Activated CD4-positive, CD25-positive, alpha-beta regulatory T cell treated with anti-CD3 and anti-CD28 coated beads, Interleukin-2, amount 50 U/mL, for 72 hours (primary cell): ENCODE data around the gene CUX1.
"Not testable (repeated sequence)": the region's sequence is repeated elsewhere in the genome, so short reads cannot be mapped to it uniquely, and the experiment has no call there.

ENCODE experiments used
- DNase-seq: peaks from one replicate; pipeline ENCODE4 v3.0.0; 2021

The CUX1 gene

DNA sequence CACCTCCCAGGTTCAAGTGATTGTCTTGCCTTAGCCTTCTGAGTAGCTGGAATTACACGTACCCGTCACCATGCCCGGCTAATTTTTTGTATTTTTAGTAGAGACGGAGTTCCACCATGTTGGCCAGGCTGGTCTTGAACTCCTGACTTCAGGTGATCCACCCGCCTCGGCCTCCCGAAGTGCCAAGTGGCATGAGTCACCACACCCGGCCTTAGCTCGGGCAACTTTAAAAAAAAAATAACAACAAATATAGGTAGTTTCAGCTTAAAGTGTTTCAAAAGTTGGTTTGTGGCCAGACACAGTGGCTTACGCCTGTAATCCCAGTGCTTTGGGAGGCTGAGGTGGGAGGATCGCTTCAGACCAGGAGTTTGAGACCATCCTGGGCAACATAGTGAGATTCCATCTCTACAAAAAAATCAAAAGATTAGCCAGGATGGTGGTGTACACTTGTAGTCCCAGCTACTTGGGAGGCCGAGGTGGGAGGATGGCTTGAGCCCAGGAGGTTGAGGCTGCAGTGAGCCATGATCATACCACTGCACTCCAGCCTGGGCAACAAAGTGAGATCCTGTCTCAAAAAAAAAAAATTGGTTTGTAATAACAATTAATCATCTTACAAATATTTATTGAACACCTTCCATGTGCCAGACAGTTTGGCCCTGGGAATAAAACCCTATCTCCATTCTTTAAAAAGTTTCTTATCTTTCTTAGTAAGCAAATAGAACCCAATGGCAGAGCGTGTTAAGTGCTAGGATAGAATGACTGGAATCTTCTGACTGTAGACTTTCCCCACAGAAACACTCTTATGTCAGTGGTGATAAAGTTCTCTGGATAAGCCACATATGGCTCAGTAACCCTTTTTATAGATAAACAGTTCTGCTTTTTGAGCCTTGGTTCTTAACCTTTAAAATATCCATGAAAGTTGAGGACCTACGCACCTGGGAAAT is 104.4 kb downstream of the CUX1 start:
- not testable (repeated sequence) for DNase-seq

DNA sequence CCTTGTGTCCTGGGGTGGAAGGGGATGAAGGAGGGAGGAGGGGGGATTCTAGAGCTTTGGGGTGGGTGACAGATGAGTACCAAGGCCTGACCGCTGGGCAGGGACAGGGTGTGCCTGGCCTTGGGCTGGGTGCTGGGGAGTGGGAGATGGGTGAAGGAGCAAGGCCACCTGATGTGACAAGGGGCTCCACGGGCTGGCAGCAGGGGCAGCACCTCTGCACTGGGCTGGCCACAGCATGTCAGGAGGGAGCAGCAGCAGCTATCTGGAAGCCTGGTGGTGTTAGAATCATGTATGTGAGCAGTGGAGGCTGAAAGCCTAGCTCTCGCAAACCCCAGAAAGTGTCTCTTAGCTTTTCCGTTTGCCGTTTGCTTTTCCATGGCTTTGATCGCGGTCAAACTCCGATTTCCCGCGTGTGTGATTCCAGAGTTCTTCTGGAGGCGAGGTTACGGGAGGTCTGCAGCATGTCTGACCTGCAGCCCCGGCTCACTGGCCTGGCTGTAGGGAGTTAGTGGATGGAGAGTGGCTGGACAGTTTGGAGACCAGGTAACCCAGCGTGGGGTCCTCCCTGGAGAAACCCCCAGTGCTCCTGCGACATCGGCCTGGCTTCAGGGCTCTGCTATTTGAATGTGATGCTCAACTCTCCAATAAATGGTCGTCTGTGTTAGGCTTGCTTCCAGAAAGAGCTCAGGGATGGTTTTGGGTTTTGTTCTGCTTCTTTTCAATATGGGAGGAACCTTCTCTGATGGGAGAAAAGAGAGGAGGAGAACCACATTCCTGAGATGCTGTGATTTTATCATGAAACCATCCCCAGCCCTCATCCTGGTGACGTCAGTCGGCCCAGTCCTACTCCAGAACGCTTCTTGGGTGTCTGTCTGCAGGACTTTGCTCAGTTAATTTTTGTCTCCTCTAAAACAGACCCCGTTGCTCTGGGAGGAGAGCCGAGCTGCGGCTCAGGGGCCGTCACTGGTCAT is 105.5 kb downstream of the CUX1 start:
- no peak for DNase-seq

DNA sequence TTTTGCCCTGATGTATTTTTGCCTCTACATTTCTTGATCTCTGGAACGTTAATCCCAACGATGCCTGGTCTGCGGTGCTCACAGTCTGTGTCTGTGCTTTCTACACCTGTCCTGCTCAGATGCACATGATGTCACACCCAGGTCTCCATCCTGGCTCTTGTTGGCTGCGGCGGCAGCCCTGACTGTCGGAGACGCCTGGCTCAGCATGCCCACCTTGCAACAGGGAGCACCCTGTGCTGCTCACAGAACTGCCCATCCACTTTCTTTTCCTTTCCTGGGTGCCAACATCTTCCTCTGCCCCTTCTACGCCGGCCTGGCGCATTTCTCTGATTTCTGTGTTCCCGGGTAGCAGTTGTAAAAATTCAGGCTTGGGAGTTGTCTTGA is 106.2 kb downstream of the CUX1 start:
- no peak for DNase-seq

DNA sequence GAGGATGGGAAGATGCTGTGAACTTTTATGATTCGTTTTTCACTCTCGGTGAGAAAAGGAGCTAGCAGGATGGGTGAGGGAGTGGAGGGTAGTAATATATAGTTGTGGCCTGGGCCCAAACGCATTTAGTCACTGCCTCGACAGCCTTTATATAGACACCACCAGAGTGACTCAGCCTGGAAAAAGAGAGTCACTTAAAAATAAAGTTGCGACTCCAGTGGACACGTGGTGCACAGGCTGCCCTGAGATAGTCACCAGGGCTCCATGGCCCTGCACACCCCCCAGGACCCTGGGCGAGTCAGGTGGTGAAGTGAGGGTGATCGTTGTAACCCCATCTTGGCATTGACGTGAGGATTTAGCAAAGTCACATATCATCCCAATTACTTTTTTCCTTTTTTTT is 106.7 kb downstream of the CUX1 start:
- DNase-seq, result no peak

DNA sequence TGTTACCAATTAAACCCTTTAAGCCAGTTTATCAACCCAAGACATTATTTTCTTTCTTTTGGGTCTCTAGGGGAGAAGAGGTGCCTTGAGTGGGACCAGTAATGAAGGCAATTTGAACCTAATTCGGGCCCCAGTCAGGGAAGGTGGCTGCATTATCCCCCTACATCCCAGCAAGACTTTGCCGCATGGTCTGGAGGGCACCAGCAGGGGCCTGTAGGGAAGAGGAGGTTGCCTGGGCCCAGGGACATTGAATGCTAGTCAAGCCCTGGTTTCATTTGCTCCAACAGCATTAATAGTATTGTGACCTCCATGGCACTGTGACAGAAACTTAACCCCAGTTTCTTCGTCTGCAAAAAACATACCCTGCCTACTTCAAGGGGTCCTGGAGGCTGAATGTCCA is 108.8 kb downstream of the CUX1 start:
- no peak for DNase-seq

DNA sequence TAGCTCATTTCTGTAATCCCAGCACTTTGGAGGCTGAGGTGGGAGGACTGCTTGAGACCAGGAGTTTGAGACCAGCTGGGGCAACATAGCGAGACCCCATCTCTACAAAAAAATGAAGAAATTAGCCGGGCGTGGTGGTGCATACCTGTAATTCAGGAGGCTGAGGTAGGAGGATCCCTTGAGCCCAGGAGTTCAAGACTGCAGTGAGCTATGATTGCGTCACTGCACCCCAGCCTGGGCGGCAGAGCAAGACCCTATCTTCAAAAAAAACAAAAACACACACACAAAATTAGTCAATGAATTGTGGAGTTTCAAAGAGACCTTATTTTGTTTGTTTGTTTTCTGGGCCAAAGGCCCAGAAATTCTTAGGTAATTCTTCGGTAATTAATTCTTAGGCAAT is 110.0 kb downstream of the CUX1 start:
- DNase-seq, result no peak

DNA sequence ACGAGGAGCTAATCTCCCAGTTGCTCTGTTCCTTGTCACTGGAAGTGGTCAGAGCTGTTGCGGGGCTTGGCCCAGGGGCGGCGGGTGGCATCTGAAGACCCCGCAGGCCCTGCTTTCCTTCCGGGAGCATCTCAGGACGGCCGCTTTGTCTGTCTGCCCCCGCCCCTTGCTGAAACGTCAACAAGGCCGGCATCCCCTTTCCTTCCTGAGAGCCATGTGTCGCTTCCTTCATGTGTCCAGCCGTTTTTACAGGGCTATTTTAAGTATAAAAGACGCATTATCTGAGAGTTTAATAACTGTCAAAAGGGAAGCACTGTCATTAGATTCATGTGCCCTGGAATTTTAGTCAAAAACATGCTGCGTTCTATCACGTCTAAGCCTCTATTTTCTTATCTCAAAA is 110.4 kb downstream of the CUX1 start:
- DNase-seq, result no peak

DNA sequence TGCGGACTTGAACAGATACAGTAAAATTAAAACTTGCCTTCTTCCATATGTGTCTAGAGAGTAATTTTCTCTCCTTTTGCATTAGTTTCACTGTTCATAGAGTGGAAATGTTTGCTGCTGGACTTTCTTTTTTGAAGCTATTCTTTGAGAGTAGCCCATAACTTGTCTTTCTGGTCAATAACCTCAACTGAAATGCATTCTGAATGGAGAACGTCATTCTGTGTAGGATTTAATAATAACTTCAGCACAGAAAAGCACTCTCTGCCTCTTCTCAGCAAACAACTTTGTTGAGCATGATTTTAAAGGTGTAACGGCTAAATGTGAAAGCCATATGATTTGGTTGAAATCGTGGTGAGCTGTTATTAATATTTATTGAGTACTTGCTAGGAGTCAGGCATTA is 111.8 kb downstream of the CUX1 start:
- no peak for DNase-seq

DNA sequence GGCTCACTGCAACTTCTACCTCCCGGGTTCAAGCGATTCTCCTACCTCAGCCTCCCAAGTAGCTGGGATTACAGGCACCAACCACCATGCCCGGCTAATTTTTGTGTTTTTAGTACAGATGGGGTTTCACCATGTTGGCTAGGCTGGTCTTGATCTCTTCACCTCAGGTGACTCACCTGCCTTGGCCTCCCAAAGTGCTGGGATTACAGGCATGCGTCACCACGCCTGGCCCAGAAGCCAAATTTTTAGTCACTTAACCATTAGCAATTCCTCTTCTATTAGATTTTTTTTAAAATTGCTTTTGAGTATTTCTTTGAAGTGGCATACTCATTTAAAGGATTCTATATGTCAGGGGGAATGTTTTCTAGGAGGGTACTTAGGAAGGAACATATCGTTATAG is 112.5 kb downstream of the CUX1 start:
- not testable (repeated sequence) for DNase-seq

DNA sequence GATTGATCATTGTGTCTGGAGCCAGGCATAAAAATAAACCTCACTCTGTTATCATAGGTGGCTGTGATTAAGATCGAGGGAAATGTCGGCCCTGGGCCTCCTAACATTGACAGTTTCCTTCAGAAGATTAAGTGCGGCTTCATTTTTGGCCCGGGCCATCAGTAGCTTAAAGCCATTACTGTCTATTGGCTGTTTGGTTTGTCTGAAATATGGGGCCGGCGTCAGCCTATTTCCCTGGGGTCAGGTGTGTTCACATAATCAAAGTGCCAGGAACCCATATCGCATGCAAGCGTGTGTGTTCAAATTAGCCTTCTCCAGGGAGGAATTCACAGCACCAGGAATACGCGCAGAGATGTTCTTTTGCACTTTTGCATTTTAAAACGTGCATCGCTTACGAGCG is 114.7 kb downstream of the CUX1 start:
- no peak for DNase-seq

DNA sequence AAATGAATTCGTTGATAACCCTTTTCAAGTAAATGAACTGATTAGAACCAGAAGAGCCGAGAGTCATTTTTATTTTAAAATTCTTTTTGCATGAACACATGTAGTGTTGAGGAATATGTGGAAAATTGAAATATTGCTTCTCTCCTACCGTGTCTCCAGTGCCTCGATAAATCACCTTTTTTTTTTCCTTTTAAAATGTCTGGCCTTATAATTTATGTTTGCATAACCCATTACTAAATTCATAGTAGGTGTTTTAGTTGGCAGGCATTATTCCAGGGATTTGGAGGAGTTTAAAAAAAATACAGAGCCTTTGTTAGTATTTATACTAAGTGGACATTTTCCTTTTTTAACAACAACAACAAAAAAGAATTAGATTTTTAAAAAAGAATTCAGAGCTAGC is 115.6 kb downstream of the CUX1 start:
- DNase-seq, result no peak

DNA sequence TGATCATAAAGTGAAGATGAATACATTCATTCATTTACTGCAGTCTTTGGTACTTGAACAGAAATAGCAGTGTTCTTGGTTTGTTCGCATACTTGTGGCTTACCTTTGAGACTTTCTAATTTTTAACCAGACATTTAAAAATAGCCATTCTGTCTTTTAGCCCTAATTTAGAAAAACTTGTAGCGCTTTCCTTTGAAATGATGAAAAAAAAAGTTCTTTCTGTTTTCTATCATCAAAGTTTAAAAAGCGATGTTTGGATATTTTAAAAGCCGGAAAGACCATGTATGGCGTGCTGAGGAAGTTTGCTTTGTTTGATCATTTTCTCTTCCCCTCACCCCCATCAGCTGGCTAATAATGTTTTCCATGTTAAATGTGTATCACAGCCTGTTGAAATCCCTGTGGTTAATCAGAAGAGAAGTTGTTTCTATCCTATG is 116.3 kb downstream of the CUX1 start:
- DNase-seq, result no peak

DNA sequence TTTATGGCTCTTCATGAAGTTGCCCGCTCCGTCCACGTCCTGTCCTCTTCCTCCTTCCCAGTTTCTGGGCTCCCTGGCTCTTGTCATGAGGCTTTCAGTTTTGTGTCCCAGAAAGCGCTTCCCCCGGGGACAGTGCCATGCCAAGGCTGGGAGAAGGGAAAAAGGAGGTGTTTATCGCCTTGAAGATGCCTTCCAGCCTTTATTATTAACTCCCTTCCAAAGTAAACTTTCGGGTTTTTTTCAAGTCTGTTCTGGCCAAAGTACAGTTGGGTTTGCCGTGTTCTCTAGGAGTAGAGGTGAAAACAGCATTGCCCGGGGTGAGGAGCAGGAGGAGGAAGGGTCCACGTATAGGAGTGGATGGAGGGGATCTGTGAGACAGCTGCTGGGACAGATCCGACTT is 117.2 kb downstream of the CUX1 start:
- no peak for DNase-seq

DNA sequence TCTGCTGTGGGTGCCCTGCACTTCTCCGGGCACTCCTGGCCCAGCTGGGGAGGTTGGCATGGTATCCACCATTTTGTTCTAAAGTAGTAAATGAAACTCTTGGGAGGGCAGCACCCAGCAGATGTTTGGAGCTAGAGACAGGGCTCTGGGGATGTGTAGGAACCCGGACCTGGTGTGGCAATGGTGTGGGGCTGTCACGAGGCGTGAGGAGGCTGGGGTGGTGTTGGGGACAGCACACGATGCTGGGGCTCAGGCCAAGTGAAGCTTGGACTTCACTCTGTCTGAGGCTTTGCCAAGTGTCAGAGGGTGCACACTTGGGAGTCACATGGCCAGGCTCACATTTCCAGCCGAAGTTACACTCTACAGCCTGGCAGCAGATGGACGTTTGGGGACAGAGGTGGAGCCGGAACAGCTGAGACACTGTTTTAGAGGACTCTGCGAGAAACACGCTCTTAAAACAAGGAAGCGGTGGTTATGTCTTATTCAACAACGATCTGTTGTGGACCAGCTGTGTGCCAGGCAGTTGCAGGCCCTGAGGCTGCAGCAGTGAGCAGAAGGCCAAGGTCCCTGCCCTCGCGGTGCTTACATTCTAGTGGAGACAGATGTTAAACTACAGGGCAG is 118.2 kb downstream of the CUX1 start:
- DNase-seq, result no peak

DNA sequence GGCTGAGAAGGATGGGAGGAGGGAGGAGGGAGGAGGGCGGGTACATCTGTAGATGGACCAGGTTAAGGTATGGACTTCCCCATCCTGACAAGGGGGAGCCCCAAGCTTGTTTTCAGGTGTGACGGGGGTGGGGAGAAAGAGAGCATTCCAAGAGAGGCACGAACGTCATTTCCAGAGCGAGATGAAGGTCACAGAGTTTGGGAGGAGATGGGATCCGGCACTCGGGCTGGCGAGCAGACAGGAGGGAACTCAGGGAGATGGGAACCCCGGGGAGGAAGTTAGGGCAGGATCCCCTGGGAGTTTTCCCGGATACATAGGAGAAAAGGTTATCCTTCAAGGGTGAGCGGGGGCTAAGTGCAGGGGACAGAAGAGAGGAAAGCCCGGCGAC is 118.8 kb downstream of the CUX1 start:
- DNase-seq, result no peak

DNA sequence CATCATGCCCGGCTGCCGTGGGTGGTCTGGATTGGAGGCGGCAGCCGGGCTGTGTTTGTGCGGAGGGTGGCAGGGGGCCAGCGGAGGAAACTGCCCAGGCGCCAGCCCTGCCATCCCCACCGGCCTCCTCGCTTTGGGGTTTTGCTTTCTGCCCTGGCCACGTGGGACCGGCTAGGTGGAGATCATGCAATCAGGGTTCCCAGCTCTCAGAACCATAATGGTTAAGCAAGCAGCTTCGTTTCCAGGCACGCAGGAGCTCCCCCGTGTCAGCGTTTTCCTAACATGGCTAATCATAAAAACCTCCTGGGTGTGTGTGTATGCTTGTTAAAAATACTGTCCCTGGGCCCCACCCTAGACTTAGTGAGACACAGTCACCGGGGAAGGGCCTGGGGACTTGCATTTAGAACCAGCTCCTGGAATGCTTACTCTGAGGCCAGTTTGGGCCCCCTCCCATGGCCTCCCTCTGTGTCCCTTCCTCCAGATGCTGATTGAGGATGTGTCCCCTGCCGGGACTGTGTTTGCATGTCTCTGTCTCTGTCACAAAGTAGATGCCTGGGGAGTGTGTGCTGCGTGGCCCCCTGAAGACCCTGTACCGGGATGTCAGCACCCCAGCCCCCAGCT is 119.3 kb downstream of the CUX1 start:
- no peak for DNase-seq

DNA sequence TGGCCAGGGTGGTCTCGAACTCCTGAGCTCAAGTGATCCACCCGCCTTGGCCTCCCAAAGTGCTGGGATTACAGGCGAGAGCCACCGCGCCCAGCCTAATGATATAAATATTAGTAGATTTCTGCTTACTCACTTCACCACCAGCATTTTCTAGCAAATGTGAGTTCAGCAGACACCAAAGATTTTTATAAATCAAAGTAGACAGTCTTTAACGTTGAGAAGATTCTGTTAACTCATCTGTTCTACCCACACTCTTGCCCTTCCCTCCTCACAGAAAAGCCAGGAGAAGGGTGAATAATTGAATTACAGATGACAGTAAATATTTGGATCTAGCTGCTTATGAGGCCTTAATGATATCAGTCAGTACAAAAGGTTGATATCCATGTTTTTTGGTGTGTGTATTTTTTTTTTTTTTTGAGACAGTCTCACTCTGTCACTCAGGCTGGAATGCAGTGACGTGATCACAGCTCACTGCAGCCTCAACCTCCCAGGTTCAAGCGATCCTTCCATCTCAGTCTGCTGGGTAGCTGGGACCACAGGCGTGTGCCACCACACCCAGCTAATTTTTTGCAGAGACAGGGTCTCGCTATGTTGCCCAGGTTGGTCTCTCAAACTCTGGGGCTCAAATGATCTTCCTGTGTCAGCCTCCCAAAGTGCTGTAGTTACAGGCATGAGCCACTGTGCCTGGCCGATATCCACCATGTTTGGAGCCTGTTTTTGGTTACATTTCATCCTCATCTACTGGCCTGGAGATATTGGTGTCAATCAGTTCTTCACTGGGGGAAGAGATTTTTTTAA is 120.5 kb downstream of the CUX1 start:
- no peak for DNase-seq

DNA sequence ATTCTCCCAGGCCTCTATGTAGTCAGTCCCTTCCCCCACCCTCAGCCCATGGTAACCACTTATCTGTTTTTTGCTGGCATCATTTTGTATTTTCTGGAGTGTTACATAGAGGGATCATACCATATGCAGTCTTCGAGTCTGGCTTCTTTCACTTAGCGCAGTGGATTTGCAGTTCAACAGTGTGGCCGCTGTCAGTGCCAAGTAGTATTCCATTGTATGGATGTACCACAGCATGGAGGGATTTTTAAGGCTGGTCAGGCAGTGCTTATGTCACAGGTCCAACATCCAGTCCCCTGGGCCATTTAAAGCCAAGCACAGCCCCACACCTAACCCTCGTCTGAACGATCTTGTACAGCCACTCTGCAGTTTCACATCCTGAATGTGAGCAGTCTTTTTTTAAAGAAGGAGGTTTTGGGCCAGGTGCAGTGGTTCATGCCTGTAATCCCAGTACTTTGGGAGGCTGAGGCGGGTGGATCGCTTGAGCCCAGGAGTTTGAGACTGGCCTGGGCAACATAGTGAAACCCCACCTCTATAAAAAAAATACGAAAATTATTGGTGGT is 121.8 kb downstream of the CUX1 start:
- no peak for DNase-seq

DNA sequence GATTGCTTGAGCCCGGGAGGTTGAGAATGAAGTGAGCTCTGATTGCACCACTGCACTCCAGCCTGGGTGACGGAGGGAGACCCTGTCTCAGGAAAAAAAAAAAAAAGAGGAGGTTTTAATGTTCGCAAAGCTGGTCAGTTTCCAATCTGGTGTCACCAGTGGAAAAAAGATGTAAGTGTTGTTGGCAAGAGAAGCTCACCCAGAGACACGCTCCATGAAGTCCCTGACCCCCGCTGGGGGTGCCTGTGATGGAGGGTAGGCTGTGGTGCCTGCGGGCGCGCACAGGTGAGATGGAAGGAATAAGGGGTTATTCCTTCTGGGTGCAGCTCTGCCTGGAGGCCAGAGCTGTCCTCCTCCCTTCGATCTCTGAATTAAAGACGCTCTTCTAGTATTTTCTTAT is 122.7 kb downstream of the CUX1 start:
- no peak for DNase-seq

DNA sequence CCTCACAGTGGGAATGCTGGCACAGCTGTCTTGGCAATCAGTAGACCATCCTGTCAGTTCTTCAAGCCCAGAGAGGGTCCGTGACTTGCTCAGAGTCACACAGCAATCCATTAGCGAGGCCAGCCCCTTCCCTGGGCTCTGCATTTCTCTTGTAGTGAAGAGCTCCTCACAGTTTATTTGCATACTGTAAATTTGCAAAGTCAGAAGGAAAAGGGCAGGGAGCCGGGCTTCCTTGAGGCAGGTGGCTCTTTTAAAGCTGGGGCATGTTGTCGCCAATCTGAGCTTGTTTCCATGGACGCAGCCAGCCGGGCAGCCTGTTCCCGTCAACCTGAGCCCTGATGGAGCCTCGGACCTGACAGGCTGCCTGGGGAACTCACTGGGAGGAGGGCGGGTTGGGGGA is 123.4 kb downstream of the CUX1 start:
- no peak for DNase-seq

DNA sequence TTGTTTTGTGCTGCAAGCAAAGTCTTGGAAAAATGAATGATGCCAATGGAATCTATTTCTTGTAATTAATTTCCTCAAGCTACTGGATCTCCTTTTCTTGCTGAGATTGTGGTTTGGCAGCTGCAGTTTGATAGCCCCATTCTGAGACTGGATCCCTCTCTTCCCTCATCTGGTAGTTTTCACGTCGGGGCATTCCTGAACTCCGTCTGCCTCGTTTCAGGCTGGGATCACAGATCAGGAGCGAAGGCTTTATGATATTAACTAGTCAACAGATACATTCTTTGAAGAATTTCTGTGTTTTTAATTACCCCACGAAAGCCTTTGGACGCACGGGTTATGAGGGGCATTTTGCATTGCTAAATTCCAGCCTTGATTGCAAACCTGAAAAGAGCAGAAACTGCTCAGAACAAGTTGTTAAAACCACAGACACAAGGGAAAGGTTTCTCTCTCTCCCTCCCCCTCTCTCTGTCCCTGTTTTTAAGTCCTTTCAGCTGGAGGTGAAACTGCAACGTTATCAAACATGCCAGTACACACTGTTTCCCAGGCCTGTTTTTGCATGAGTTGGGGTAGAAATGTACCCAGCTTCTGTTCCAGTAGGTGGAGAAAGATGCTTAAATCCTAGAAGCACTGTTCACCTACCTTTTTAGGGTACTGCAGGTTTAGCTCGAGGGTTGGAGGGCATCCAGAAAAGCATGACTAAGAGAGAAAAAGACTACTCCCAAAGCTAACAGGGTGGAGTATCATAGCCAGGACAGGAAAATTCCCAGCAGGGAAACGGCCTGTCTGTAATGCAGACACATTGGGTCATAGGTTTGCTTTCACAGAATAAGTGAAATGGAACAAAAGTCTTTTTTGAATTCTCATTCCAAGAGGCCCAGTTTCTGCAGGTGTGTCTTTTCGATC is 124.3 kb downstream of the CUX1 start:
- DNase-seq, result no peak
